Measurements from ENCODE around the gene MEIS3. TPM values are rescaled to one million over a fixed set of nuclear protein-coding genes. Genes with fewer than 3 reads are reported as not detected.
A peak's percentile ranks its signal among the peaks of the same experiment; 100 is the strongest.

Gene MEIS3
- total RNA-seq, 1 experiment from 2014 or later, result 1.3 TPM

GRCh38 chr19:47448360-47448727, 29.0 kb upstream of the MEIS3 start:
- Histone ChIP-seq H3F3A (ENCODE audit: low read length, unreplicated experiment) (no peaks in the 10 kb centered on the region), H2AFZ (ENCODE audit: low read length) (no peak overlapping the region), H3K4me3 (ENCODE audit: low read length) (no peak overlapping the region), H3K9ac (ENCODE audit: low read length) (no peak overlapping the region), H3K79me2 (ENCODE audit: low read length) (no peaks in the 10 kb centered on the region), H3K9me3 (ENCODE audit: low read length) (no peaks in the 10 kb centered on the region), H3K36me3 (ENCODE audit: low read depth, low read length) (no peaks in the 10 kb centered on the region), H3K27ac (ENCODE audit: low read length) (no peak overlapping the region), H3K27me3 (ENCODE audit: low read length) (peaks cover 15% of the 10 kb centered on the region), H3K9me2 (replicated peaks; ENCODE audit: low read length) (no peaks in the 10 kb centered on the region), H3K4me1 (ENCODE audit: insufficient read depth, low read length) (no peaks in the 10 kb centered on the region), H4K20me1 (ENCODE audit: low read length) (no peaks in the 10 kb centered on the region), H3K4me2 (ENCODE audit: low read length) (no peak overlapping the region)
- BruUV-seq (replicated peaks), result no TSS peak
- ChIA-PET CTCF (no interaction called here), POLR2A (ENCODE audit: unreplicated experiment) (no interaction called here)
- TF ChIP-seq EZH2 (IDR thresholded peaks at IDR 0.05; ENCODE audit: low read length, unreplicated experiment) (no peak), CTCF (conservative IDR thresholded peaks at IDR 0.05; ENCODE audit: low read depth, low read length) (no peak), EZH2phosphoT487 (IDR thresholded peaks at IDR 0.05; ENCODE audit: borderline replicate concordance, low read length) (no peak)
- DNase-seq (no peak), ATAC-seq (no peak)
- intact Hi-C loops (cut with micrococcal nuclease), result no loop called here

GRCh38 chr19:47447470-47448359, 28.4 kb upstream of the MEIS3 start:
- intact Hi-C loops (cut with micrococcal nuclease), result no loop called here
- no peaks in the 10 kb centered on the region for H3K79me2 ChIP-seq (ENCODE audit: low read length)
- no peak overlapping the region for H3K4me2 ChIP-seq (ENCODE audit: low read length)
- BruUV-seq (replicated peaks), result no TSS peak
- no peak overlapping the region for H3K4me3 ChIP-seq (ENCODE audit: low read length)
- ATAC-seq (peak; percentile 20; the same call in 1 of the 2 replicates), DNase-seq (peak; percentile 37)
- no peaks in the 10 kb centered on the region for H4K20me1 ChIP-seq (ENCODE audit: low read length)
- H3K9me3 ChIP-seq (ENCODE audit: low read length), result no peaks in the 10 kb centered on the region
- H3K9ac ChIP-seq (ENCODE audit: low read length), result no peak overlapping the region
- no peaks in the 10 kb centered on the region for H3K4me1 ChIP-seq (ENCODE audit: insufficient read depth, low read length)
- no peak overlapping the region for H3K27ac ChIP-seq (ENCODE audit: low read length)
- POLR2A ChIA-PET (ENCODE audit: unreplicated experiment), result no interaction called here
- CTCF ChIA-PET, result no interaction called here
- no peaks in the 10 kb centered on the region for H3K36me3 ChIP-seq (ENCODE audit: low read depth, low read length)
- no peaks in the 10 kb centered on the region for H3F3A ChIP-seq (ENCODE audit: low read length, unreplicated experiment)
- peaks cover 19% of the 10 kb centered on the region for H3K27me3 ChIP-seq (ENCODE audit: low read length)
- H3K9me2 ChIP-seq (replicated peaks; ENCODE audit: low read length), result no peaks in the 10 kb centered on the region
- TF ChIP-seq EZH2phosphoT487 (IDR thresholded peaks at IDR 0.05; ENCODE audit: borderline replicate concordance, low read length), result no peak
- TF ChIP-seq CTCF (conservative IDR thresholded peaks at IDR 0.05; ENCODE audit: low read depth, low read length), result no peak
- TF ChIP-seq EZH2 (IDR thresholded peaks at IDR 0.05; ENCODE audit: low read length, unreplicated experiment), result no peak
- no peak overlapping the region for H2AFZ ChIP-seq (ENCODE audit: low read length)

Measured in PC-3 (cell line).